AG09309 (cell line): ENCODE data around the gene GHSR.

ENCODE experiments used
- DNase-seq: peaks from one replicate; pipeline ENCODE4 v3.0.0-alpha.2; 2010; ENCODE audit warnings: low read depth
- H3K4me3 ChIP-seq: 2 replicates; pipeline ENCODE4 v1.5.1; 2011; ENCODE audit warnings: mild to moderate bottlenecking, low read depth, low read length, moderate library complexity; ENCODE audit not compliant: control insufficient read depth
- TF ChIP-seq, protein P1 (sequence below): IDR thresholded peaks from 2 replicates; pipeline ENCODE4 v1.5.1; 2011; ENCODE audit warnings: mild to moderate bottlenecking, low read depth, low read length, inconsistent platforms; ENCODE audit not compliant: insufficient read depth, control insufficient read depth; ENCODE audit errors: missing control alignments

GHSR gene

DNA sequence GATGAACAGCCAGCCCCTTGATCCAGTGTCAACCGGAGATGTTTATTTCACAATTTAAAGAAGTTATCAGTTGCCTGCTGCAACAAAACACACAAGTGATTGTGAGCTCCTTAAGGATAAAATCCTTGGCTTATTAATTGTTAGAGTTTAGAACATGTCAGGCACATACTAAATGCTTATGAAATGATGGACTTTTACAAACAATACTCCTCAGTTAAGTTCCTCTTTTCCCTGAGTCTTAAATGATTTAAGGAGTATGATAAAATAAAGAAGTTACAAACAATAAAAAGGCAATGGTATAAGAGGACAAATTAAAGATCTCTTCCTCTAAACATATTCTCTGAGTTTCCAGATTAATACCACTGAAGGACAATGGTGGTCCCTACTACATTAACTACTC lies 5.7 kb downstream of the GHSR start:
- H3K4me3 ChIP-seq = no peak overlapping the region
- DNase-seq = no peak
- TF ChIP-seq, protein P1, sequence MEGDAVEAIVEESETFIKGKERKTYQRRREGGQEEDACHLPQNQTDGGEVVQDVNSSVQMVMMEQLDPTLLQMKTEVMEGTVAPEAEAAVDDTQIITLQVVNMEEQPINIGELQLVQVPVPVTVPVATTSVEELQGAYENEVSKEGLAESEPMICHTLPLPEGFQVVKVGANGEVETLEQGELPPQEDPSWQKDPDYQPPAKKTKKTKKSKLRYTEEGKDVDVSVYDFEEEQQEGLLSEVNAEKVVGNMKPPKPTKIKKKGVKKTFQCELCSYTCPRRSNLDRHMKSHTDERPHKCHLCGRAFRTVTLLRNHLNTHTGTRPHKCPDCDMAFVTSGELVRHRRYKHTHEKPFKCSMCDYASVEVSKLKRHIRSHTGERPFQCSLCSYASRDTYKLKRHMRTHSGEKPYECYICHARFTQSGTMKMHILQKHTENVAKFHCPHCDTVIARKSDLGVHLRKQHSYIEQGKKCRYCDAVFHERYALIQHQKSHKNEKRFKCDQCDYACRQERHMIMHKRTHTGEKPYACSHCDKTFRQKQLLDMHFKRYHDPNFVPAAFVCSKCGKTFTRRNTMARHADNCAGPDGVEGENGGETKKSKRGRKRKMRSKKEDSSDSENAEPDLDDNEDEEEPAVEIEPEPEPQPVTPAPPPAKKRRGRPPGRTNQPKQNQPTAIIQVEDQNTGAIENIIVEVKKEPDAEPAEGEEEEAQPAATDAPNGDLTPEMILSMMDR = no peak

GRCh38 chr3:172441581-172441980 lies 6.7 kb downstream of the GHSR start:
- TF ChIP-seq, protein P1 = no peak
- no peak for DNase-seq
- H3K4me3 ChIP-seq = no peak overlapping the region

DNA sequence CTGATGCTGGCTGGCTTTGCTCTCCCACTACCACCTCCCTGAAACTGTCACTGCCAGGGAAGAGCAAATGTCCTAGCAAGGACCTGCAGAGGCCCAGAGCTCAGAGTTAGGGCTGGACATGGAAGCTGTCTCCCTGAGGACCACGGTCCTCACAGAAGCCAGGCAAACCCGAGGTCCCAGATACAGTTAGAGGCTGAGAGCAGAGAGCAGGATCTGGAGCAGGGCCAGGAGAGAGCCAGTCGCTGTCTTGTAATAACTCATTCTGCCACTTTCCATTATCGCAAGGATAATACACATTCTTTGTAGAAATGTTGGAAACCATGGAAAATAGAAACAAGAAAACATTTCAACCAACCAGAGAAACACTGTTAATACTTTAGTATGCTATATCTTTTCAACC lies 10.1 kb downstream of the GHSR start:
- no peak for DNase-seq
- TF ChIP-seq, protein P1 = no peak
- H3K4me3 ChIP-seq = no peak overlapping the region

- H3K4me3 ChIP-seq = no peak overlapping the region
- TF ChIP-seq, protein P1 = no peak
Observed at GRCh38 chr3:172437713-172438112, 10.5 kb downstream of the GHSR start.

DNA sequence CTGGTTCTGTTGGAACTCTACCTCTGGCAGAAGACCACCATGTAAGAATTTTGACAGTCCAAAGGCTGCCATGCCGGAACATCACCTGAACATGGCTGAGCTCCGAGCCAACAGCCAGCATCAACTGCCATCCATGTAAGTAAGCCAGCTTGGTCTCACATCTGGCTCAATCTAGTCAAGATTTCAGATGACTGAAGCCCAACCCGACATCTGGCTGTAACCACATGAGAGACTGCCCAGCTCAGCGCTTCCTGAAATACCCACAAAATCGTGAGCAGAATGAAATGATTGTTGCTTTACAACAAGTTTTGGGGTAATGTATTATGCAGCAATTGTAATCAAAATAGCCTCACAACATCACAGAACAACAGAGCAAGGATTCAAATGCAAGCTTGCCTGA lies 32.9 kb downstream of the GHSR start:
- no peak for DNase-seq
- TF ChIP-seq, protein P1 = no peak
- no peak overlapping the region for H3K4me3 ChIP-seq

More at GRCh38 chr3:172437713-172438112, 10.5 kb downstream of the GHSR start:
- DNase-seq = no peak

GRCh38 chr3:172411478-172411947 lies 36.7 kb downstream of the GHSR start:
- H3K4me3 ChIP-seq = no peak overlapping the region
- TF ChIP-seq, protein P1 = no peak
- no peak for DNase-seq

DNA sequence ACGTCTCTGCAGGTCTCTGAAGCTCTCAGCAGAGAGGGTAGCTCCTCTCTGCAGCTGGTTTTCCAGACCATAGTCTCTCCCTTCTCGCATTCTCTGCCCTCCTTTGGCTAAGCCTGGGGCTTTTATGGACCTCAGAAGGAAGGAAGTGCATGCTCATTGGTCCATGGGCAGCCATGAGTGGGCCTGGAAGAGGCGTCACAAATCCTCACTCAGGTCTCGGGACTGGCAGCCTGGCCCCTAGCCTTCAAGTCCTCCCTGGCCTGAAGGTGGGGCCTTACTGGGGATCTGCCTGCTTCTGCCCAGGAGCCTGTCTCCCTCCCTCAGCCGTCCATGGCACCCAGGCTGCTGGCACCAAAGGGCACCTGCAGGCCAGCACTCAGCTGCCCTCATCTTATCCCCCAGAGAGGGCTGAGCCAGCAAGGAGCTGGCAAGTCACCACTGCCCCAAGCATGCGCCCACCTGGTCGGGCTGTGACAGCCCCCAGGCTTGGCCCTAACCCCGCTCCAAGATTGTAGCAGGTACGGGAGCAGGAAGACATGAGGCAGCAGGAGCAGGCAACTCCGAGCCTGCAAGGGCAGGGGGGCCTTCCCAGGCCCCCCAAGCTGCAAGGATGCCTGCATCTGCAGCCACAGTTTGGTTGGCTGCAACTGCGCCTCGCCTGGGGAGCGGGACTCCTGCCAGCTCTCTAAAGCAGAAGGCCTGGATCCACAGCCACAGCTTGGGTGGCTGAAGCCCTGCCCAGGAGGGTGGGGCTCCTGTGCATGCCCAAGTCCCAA lies 37.4 kb downstream of the GHSR start:
- DNase-seq = no peak
- no peak overlapping the region for H3K4me3 ChIP-seq
- TF ChIP-seq, protein P1 = no peak
